Mesendoderm (in vitro differentiated cells): ENCODE measurements around the gene ATP2A3.

Experiments
- DNase-seq: peaks from one replicate; pipeline ENCODE4 v3.0.0; 2013
- H2AK5ac ChIP-seq: 2 replicates; pipeline ENCODE4 v1.6.1; 2013; ENCODE audit warnings: low read length, inconsistent platforms
- H2BK120ac ChIP-seq: 2 replicates; pipeline ENCODE4 v1.6.1; 2013; ENCODE audit warnings: low read depth, mild to moderate bottlenecking, low read length, moderate library complexity, mixed read lengths
- H2BK15ac ChIP-seq: replicated peaks from 2 replicates; pipeline ENCODE4 v1.6.1; 2013; ENCODE audit warnings: low read depth, mild to moderate bottlenecking, moderate library complexity
- H2BK5ac ChIP-seq: 2 replicates; pipeline ENCODE4 v1.6.1; 2013; ENCODE audit warnings: low read length, inconsistent platforms
- H3K18ac ChIP-seq: 2 replicates; pipeline ENCODE4 v1.6.1; 2013; ENCODE audit warnings: mild to moderate bottlenecking, low read length, mixed read lengths
- H3K23ac ChIP-seq: one replicate; pipeline ENCODE4 v1.6.1; 2013; ENCODE audit warnings: low read length
- H3K27ac ChIP-seq: 2 replicates; pipeline ENCODE4 v1.5.1; 2013; ENCODE audit warnings: low read depth, mild to moderate bottlenecking, inconsistent platforms, low read length, moderate library complexity
- H3K27me3 ChIP-seq: 2 replicates; pipeline ENCODE4 v1.6.1; 2013; ENCODE audit warnings: low read length, control low read depth, mild to moderate bottlenecking, inconsistent platforms; ENCODE audit not compliant: insufficient read depth, poor library complexity
- H3K36me3 ChIP-seq: 2 replicates; pipeline ENCODE4 v1.6.1; 2013; ENCODE audit warnings: low read length, inconsistent platforms; ENCODE audit not compliant: control insufficient read depth, insufficient read depth
- H3K4ac ChIP-seq: one replicate; pipeline ENCODE4 v1.6.1; 2013; ENCODE audit warnings: low read depth, mild to moderate bottlenecking, low read length, moderate library complexity
- H3K4me1 ChIP-seq: 2 replicates; pipeline ENCODE4 v1.6.1; 2013; ENCODE audit warnings: low read depth, low read length, inconsistent platforms; ENCODE audit not compliant: control insufficient read depth
- H3K4me2 ChIP-seq: 2 replicates; pipeline ENCODE4 v1.6.1; 2013; ENCODE audit warnings: low read length
- H3K4me3 ChIP-seq: 2 replicates; pipeline ENCODE4 v1.5.1; 2013; ENCODE audit warnings: mild to moderate bottlenecking, low read length
- H3K56ac ChIP-seq: one replicate; pipeline ENCODE4 v1.6.1; 2013; ENCODE audit warnings: low read length
- H3K79me1 ChIP-seq: 2 replicates; pipeline ENCODE4 v1.6.1; 2013; ENCODE audit warnings: low read length, inconsistent platforms
- H3K79me2 ChIP-seq: 2 replicates; pipeline ENCODE4 v1.6.1; 2013; ENCODE audit warnings: mild to moderate bottlenecking, low read length; ENCODE audit not compliant: control insufficient read depth, insufficient read depth
- H3K9ac ChIP-seq: 2 replicates; pipeline ENCODE4 v1.6.1; 2013; ENCODE audit warnings: low read length, inconsistent platforms
- H4K5ac ChIP-seq: one replicate; pipeline ENCODE4 v1.6.1; 2013; ENCODE audit warnings: low read length
- H4K8ac ChIP-seq: one replicate; pipeline ENCODE4 v1.6.1; 2013; ENCODE audit warnings: low read depth, mild to moderate bottlenecking, control low read depth, low read length, moderate library complexity
- WGBS: extraction: QIAGEN DNeasy Blood & Tissue Kit; methylation state at CpG from one replicate; pipeline ENCODE4 v1.1.7; 2013; ENCODE audit warnings: low lambda C conversion rate, missing lambda C conversion rate; ENCODE audit not compliant: insufficient coverage; ENCODE audit errors: extremely low coverage; 5-methylcytosine and 5-hydroxymethylcytosine counted together

The ATP2A3 gene

DNA sequence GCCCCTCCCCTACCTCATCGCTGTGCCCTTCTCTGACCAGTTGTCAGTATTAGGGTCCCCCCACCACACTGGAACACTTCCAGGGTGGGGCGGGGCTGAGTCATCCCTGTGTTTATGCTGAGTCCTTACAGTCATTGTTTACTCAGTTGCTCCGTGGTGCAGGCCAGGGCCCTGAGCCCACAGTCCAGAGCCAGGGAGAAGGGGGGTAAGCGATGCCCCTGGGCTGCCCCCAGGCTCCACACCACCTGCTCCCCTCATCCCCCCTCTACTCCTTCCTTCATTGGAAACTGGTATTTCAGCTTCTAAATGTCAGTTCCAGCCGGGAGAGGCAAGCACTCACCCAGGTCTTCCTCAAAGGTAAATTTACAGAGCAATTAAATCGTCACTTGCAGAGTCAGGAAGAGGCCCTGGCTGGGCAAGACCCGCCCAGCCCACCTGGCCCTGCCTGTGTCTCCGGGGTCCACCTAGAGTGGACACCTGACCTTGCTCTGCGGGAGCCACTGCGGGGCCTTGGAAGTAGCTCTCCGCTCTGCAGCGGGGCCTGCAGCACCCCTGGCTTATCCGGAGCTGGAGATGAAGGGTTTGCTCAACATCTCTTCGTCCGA, 4.8 kb downstream of the ATP2A3 start:
- peaks cover 7% of the 10 kb centered on the region for H3K27me3 ChIP-seq

DNA sequence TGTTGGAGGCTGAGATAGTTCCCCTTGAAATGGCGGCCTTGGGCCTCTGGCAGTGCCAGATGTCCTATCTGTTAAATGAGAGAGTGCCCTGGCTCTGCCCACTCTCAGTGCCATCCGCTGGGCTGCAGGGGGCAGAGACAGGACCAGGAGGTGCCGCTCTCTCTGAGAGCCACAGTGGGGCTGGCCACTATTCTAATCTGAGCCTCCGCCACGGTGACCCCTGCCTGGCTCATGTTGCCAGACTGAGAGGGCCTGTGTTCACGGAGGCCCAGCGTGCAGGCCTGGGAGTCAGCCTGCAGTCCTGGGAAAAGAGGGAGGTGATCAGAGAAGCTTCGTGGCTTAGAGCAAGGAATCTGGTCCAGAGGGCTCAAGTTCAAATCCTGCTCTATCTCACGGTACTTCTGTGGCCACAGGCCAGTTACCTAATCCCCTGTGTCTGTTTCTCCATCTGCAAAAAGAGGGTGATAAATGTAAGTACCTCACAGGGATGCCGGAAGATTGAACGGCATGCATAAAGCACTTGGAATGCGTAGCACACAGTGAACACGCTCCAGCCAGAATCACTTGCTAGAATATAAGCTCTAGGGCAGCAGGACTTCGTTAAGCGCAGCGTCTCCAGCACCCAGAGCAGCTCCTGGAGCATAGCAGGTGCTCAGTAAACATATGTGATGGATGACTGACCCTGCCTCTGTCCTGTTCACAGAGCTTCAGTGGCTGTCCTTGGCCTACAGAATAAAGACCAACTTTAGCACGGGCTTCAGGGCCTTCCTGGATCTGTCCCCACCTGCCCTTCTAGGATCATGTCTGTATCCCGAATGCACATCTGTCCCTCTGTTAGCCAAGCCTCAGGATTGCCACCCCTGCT, 6.3 kb downstream of the ATP2A3 start:
- Histone ChIP-seq H4K5ac (no peak overlapping the region), H3K79me1 (no peaks in the 10 kb centered on the region), H3K36me3 (no peaks in the 10 kb centered on the region), H2BK15ac (no peak overlapping the region), H2BK5ac (no peak overlapping the region), H3K4ac (no peak overlapping the region), H2AK5ac (no peak overlapping the region), H3K4me3 (no peak overlapping the region), H3K4me2 (no peak overlapping the region), H3K23ac (no peak overlapping the region), H3K27ac (no peak overlapping the region), H3K27me3 (no peaks in the 10 kb centered on the region), H3K9ac (no peak overlapping the region), H2BK120ac (no peak overlapping the region), H3K18ac (no peak overlapping the region), H4K8ac (no peak overlapping the region), H3K79me2 (no peaks in the 10 kb centered on the region), H3K56ac (no peak overlapping the region), H3K4me1 (no peaks in the 10 kb centered on the region)
- DNase-seq = no peak
- WGBS = no CpG with 5 or more reads among the region's 18 CpGs

More for the DNA sequence above, 4.8 kb downstream of the ATP2A3 start:
- Histone ChIP-seq H4K5ac (no peak overlapping the region), H3K36me3 (no peaks in the 10 kb centered on the region), H3K4me1 (no peaks in the 10 kb centered on the region), H2BK15ac (no peak overlapping the region), H3K4me3 (no peak overlapping the region), H3K4me2 (no peak overlapping the region), H3K79me2 (no peaks in the 10 kb centered on the region), H3K18ac (no peak overlapping the region), H4K8ac (no peak overlapping the region), H2AK5ac (no peak overlapping the region), H3K27ac (no peak overlapping the region), H3K56ac (peak overlapping the region; percentile 5), H3K9ac (no peak overlapping the region), H3K4ac (no peak overlapping the region), H2BK120ac (no peak overlapping the region), H2BK5ac (no peak overlapping the region), H3K23ac (no peak overlapping the region), H3K79me1 (no peaks in the 10 kb centered on the region)
- WGBS = no CpG with 5 or more reads among the region's 15 CpGs
- DNase-seq = no peak

DNA sequence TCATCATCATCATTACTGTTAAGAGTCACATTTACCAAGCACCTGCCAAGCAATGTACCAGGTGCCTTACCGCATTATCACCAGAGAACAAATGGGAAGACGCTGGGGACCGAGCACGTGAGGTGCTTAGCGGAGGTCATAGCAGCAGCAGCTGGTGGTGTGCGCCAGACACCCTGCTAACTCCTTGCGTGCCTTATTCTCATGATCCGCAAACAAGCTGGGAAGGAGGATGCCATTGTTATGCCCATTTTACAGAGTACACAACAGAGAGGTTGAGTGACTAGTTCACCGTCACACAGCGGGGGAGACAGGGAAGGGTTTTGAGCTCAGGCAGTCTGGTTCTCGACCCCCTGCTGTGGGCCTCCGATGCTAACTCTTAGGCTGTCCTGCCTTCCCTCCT, 7.3 kb downstream of the ATP2A3 start:
- H3K79me2 ChIP-seq = no peaks in the 10 kb centered on the region
- no peak for DNase-seq
- H3K27me3 ChIP-seq = no peaks in the 10 kb centered on the region
- H4K5ac ChIP-seq = no peak overlapping the region
- H3K18ac ChIP-seq = no peak overlapping the region
- H3K4me3 ChIP-seq = no peak overlapping the region
- H2BK5ac ChIP-seq = no peak overlapping the region
- WGBS = no CpG with 5 or more reads among the region's 12 CpGs
- H3K4ac ChIP-seq = no peak overlapping the region
- no peak overlapping the region for H2BK120ac ChIP-seq
- no peak overlapping the region for H3K4me2 ChIP-seq
- no peaks in the 10 kb centered on the region for H3K79me1 ChIP-seq
- no peak overlapping the region for H3K27ac ChIP-seq
- H2BK15ac ChIP-seq = no peak overlapping the region
- H3K4me1 ChIP-seq = no peaks in the 10 kb centered on the region
- H2AK5ac ChIP-seq = no peak overlapping the region
- H4K8ac ChIP-seq = no peak overlapping the region
- H3K36me3 ChIP-seq = no peaks in the 10 kb centered on the region
- no peak overlapping the region for H3K9ac ChIP-seq
- no peak overlapping the region for H3K23ac ChIP-seq
- H3K56ac ChIP-seq = no peak overlapping the region

DNA sequence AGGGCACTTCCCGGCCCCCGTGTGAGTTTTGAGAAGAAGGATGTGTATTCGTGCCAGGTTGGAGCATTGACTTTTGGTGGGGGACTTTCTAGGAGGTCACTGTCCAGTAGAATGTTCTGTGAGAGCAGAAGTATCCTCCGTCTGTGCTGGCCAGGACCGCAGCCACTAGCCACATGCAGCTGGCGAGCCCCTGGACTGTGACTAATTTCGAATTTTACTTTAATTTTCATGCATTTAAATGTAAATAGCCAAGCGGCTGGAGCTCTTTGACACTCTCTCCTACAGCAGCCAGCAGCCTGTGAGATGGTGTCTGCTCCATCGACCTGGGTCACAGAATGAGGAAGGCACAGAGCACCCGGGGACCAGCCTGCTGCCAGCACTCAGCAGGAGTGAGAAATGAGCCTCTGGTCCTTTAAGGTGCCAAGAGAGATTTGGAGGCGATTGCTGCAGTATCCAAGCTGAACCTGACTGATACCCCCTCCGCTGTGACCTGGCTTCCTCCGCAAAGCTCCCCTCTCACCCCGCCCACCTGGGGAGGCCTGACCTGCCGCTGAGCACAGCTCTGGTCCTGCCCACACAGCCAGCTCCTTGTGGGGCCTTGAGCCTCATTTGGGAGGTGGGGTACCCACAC, 7.8 kb downstream of the ATP2A3 start:
- no peak overlapping the region for H3K23ac ChIP-seq
- no peak overlapping the region for H4K8ac ChIP-seq
- no peaks in the 10 kb centered on the region for H3K36me3 ChIP-seq
- no peaks in the 10 kb centered on the region for H3K79me1 ChIP-seq
- H3K27me3 ChIP-seq = no peaks in the 10 kb centered on the region
- no peak overlapping the region for H3K56ac ChIP-seq
- no peak overlapping the region for H3K4me2 ChIP-seq
- no peak overlapping the region for H3K9ac ChIP-seq
- no peaks in the 10 kb centered on the region for H3K79me2 ChIP-seq
- no peak overlapping the region for H2BK15ac ChIP-seq
- no peaks in the 10 kb centered on the region for H3K4me1 ChIP-seq
- no peak overlapping the region for H2BK120ac ChIP-seq
- no peak overlapping the region for H3K18ac ChIP-seq
- WGBS = no CpG with 5 or more reads among the region's 15 CpGs
- no peak overlapping the region for H3K4ac ChIP-seq
- H2BK5ac ChIP-seq = no peak overlapping the region
- no peak overlapping the region for H4K5ac ChIP-seq
- DNase-seq = no peak
- H3K4me3 ChIP-seq = no peak overlapping the region
- H3K27ac ChIP-seq = no peak overlapping the region
- H2AK5ac ChIP-seq = no peak overlapping the region

DNA sequence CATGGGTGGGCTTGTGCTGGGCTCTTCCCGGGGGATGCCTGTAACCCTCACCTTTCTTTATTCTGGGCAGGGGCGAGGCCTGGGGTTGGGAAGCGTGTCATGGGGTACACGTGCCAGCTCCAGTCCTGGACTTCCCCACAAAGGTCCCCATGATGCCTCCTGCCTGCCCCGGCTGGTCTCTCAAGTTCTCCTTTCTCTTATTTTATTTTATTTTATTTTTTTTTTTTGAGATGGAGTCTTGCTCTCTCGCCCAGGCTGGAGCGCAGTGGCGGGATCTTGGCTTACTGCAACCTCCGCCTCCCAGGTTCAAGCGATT, 8.6 kb downstream of the ATP2A3 start:
- H3K79me1 ChIP-seq = no peaks in the 10 kb centered on the region
- H2AK5ac ChIP-seq = no peak overlapping the region
- H4K5ac ChIP-seq = no peak overlapping the region
- H3K79me2 ChIP-seq = no peaks in the 10 kb centered on the region
- no peak overlapping the region for H3K18ac ChIP-seq
- no peak overlapping the region for H3K4ac ChIP-seq
- H2BK5ac ChIP-seq = no peak overlapping the region
- H2BK120ac ChIP-seq = no peak overlapping the region
- no peaks in the 10 kb centered on the region for H3K27me3 ChIP-seq
- no peak for DNase-seq
- H3K23ac ChIP-seq = no peak overlapping the region
- H3K27ac ChIP-seq = no peak overlapping the region
- H3K4me3 ChIP-seq = no peak overlapping the region
- H3K56ac ChIP-seq = no peak overlapping the region
- H4K8ac ChIP-seq = no peak overlapping the region
- WGBS = no CpG with 5 or more reads among the region's 10 CpGs
- H3K4me1 ChIP-seq = no peaks in the 10 kb centered on the region
- no peak overlapping the region for H2BK15ac ChIP-seq
- H3K9ac ChIP-seq = no peak overlapping the region
- H3K4me2 ChIP-seq = no peak overlapping the region
- no peaks in the 10 kb centered on the region for H3K36me3 ChIP-seq
